ENCODE data around the gene TRPM2. TPM values are rescaled to one million over a fixed set of nuclear protein-coding genes. Genes with fewer than 3 reads are reported as not detected.

Gene TRPM2
- total RNA-seq, 1 donor from 2014 or later, result 0.43 TPM

DNA sequence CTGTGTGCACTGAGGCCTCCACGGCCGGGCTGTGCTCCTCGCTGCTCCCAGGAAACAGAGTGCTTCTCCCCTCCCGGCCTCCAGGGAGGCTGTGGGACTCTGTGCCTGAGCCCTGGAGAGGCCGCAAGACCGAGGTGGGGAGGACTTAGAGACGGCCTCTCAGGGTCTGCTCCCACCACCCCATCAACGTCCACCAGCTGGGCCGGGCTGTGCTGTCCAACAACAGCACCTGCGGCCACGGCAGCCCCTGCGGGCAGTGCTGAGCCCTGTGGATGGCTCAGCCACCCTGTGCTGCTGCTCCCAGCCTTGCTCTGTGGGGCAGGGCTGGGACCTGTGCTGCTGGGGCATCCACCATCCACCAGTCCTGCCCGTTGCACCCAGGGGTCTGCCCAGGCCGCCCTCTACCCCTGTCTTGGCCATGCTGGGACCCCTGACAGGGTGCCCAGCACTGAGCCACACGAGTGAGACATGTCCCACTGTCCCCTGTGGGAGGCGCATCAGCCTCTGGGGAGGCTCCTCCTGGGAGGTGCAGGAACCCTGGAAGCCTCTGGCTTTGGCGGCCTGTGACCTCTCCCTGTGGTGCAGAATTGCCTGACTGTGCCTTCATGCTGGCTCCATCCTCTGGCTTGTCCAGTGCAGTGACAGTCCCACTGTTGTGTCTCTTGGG, 70.7 kb downstream of the TRPM2 start:
- TF ChIP-seq, protein P1, sequence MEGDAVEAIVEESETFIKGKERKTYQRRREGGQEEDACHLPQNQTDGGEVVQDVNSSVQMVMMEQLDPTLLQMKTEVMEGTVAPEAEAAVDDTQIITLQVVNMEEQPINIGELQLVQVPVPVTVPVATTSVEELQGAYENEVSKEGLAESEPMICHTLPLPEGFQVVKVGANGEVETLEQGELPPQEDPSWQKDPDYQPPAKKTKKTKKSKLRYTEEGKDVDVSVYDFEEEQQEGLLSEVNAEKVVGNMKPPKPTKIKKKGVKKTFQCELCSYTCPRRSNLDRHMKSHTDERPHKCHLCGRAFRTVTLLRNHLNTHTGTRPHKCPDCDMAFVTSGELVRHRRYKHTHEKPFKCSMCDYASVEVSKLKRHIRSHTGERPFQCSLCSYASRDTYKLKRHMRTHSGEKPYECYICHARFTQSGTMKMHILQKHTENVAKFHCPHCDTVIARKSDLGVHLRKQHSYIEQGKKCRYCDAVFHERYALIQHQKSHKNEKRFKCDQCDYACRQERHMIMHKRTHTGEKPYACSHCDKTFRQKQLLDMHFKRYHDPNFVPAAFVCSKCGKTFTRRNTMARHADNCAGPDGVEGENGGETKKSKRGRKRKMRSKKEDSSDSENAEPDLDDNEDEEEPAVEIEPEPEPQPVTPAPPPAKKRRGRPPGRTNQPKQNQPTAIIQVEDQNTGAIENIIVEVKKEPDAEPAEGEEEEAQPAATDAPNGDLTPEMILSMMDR (IDR thresholded peaks at IDR 0.05), result no peak
- DNase-seq (ENCODE audit: low spot score in 2 of 2), result peak in 1 of 2 donors; percentile 43
- intact Hi-C loops (cut with DNase I), result no loop called here
- H3K36me3 ChIP-seq, result no peaks in the 10 kb centered on the region
- H3K27me3 ChIP-seq, result no peaks in the 10 kb centered on the region
- H3K4me3 ChIP-seq, result no peak overlapping the region
- H3K27ac ChIP-seq, result no peak overlapping the region
- no peaks in the 10 kb centered on the region for H3K4me1 ChIP-seq
- no peaks in the 10 kb centered on the region for H3K9me3 ChIP-seq

DNA sequence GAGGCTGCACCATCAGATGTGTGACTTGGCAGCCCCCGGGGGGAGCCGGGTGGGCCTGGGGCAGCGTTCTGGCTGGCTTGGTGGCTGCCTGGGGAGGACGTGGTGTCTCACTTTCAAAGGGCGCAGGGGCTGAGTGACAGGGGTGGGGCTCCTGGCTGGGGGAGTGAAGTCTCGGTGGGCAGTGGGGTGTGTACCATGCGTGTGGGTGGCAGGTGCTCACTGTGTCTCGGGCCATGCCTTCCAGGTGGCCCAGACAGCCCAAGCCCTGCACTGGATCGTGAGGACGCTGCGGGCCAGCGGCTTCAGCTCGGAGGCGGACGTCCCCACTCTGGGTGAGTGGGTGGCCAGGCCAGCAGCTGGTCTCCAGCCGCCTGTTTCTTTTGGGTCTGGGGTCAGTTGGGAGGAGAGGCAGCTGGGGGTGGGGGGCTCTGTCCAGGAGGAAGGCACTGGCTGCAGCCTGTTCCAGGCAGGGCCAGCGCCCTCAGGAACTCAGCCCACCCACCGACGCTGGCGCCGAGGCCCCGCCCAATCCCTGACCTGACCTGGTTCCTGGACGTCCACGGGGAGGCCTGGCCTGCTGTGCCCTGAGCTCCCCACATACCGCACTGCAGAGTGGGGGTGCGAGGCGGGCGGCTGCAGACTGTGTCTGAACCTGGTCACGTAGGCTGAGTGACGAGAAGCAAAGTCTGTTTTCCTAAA, 71.3 kb downstream of the TRPM2 start:
- peak in 1 of 2 donors; percentile 54 for DNase-seq (ENCODE audit: low spot score in 2 of 2)
- intact Hi-C loops (cut with DNase I), result no loop called here
- H3K4me3 ChIP-seq, result no peak overlapping the region

DNA sequence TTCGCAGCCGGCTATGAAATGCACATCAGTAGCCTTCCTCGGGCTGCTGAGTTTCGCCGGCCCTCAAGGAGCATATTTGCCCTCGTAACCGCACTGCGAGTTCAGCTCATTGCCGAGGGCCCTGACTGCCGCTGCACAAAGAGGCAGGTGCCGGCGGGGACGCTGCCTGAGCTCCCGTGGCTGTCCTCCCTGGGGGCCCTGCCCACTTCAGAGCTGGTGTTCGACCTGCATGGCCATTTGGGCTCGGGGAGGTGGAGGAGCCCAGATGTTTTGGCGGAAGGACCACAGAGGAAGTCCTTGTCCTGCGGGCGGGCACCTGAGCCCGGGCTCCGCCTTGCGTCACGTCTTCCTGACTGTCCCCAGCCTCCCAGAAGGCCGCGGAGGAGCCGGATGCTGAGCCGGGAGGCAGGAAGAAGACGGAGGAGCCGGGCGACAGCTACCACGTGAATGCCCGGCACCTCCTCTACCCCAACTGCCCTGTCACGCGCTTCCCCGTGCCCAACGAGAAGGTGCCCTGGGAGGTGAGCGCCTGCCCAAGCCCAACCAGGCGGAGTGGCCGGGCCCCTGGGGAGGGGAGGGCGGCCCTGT, 72.0 kb downstream of the TRPM2 start:
- H3K4me1 ChIP-seq, result no peaks in the 10 kb centered on the region
- TF ChIP-seq, protein P1 (IDR thresholded peaks at IDR 0.05), result no peak
- H3K27me3 ChIP-seq, result no peaks in the 10 kb centered on the region
- H3K4me3 ChIP-seq, result no peak overlapping the region
- H3K36me3 ChIP-seq, result no peaks in the 10 kb centered on the region
- DNase-seq (ENCODE audit: low spot score in 2 of 2), result peak in 1 of 2 donors; percentile 56
- intact Hi-C loops (cut with DNase I), result no loop called here
- peaks cover 0 to 4% of the 10 kb centered on the region in 2 donors for H3K9me3 ChIP-seq
- H3K27ac ChIP-seq, result no peak overlapping the region

More for the DNA sequence above, 71.3 kb downstream of the TRPM2 start:
- Histone ChIP-seq H3K27me3 (no peaks in the 10 kb centered on the region), H3K27ac (no peak overlapping the region), H3K9me3 (peaks cover 0 to 2% of the 10 kb centered on the region in 2 donors), H3K36me3 (no peaks in the 10 kb centered on the region), H3K4me1 (no peaks in the 10 kb centered on the region)
- TF ChIP-seq, protein P1 (IDR thresholded peaks at IDR 0.05), result no peak

DNA sequence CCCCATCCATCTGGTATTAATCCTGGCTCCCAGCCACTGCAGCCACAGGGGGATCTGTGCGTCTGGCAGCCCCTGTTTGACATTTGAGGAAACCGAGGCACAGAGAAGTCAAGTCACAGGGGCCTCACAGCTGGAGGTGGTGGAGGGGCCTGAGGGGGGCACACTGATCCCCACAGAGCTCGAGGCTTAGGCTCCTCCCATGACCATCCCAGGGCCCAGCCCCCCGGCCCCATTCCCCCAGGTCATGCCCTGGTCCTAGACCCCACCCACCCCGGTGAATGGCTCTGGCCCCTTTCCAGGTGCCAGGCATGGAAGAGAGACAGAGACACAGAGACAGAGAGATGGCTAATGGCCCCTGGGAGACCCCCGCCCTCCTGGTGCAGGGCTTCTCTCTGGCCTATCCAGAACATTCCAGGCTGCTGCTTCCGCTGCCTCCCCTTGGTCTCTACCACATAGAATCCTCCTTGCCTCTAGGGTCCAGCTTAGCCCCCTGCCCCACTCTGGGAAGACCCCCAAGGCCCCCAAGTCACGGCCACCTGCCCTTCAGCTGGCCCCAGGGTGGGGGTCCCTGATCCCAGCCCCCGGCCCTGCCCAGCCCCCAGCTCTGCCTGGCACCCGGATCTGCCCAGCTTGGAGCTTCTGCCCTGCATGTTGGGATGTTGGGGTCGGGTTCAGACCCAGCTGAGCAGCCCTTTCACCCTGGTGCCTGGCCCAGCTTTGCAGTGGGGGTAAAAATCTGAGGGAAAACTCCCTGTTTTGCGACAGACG, 72.7 kb downstream of the TRPM2 start:
- DNase-seq (ENCODE audit: low spot score in 2 of 2), result peak in 1 of 2 donors; percentile 55
- no peak overlapping the region for H3K4me3 ChIP-seq
- no peaks in the 10 kb centered on the region for H3K36me3 ChIP-seq
- H3K4me1 ChIP-seq, result no peaks in the 10 kb centered on the region
- TF ChIP-seq, protein P1 (IDR thresholded peaks at IDR 0.05), result no peak
- no peak overlapping the region for H3K27ac ChIP-seq
- peaks cover 0 to 4% of the 10 kb centered on the region in 2 donors for H3K9me3 ChIP-seq
- intact Hi-C loops (cut with DNase I), result no loop called here
- no peaks in the 10 kb centered on the region for H3K27me3 ChIP-seq

DNA sequence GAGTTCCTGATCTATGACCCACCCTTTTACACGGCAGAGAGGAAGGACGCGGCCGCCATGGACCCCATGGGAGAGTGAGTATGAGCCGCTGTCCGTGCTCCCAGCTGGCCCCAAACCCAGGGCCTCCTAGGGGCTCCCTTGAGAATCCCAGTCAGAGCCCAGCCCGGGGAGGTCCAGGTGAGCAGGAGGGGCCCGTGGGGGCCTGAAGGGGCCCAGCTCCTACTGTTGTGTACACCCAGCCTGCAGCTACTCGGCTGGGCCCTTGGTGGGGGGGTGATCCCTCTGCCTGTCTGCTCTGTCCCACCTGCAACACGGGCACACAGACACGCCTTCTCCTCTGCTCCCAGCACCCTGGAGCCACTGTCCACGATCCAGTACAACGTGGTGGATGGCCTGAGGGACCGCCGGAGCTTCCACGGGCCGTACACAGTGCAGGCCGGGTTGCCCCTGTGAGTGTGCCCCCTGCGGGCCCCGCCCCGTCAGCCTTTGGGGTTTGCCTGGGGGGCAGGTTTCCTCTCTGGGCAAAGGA, 73.3 kb downstream of the TRPM2 start:
- no peaks in the 10 kb centered on the region for H3K4me1 ChIP-seq
- no peaks in the 10 kb centered on the region for H3K27me3 ChIP-seq
- H3K27ac ChIP-seq, result no peak overlapping the region
- TF ChIP-seq, protein P1 (IDR thresholded peaks at IDR 0.05), result no peak
- intact Hi-C loops (cut with DNase I), result no loop called here
- H3K36me3 ChIP-seq, result no peaks in the 10 kb centered on the region
- no peak overlapping the region for H3K4me3 ChIP-seq
- peaks cover 0 to 4% of the 10 kb centered on the region in 2 donors for H3K9me3 ChIP-seq
- peak in 1 of 2 donors; percentile 52 for DNase-seq (ENCODE audit: low spot score in 2 of 2)
